Liver (tissue), 9 donors: ENCODE measurements around the gene TMEM184A. TPM values are rescaled to one million over a fixed set of nuclear protein-coding genes. Genes with fewer than 3 reads are reported as not detected.

Experiments
- DNase-seq: peaks from one replicate; pipeline ENCODE4 v3.0.0-alpha.2; 2017; ENCODE audit warnings: low spot score
- H3K27ac ChIP-seq, 2 donors: one replicate each; pipeline ENCODE4 v1.7.0; 2013; ENCODE audit warnings: inconsistent platforms in 2 of 2, low read length in 2 of 2, control low read depth in 1 of 2, low read depth in 1 of 2, mild to moderate bottlenecking in 1 of 2
- H3K27me3 ChIP-seq, 4 donors: one replicate each; pipeline versions ENCODE4 v1.6.1 to v1.7.0; 2013; ENCODE audit warnings: low read length in 3 of 4, inconsistent platforms in 1 of 4, mild to moderate bottlenecking in 1 of 4, moderate library complexity in 1 of 4; ENCODE audit not compliant: control insufficient read depth in 4 of 4, insufficient read depth in 4 of 4
- H3K36me3 ChIP-seq, 4 donors: one replicate each; pipeline versions ENCODE4 v1.6.1 to v1.7.0; 2013; ENCODE audit warnings: low read length in 3 of 4, mild to moderate bottlenecking in 3 of 4, low read depth in 1 of 4, moderate library complexity in 1 of 4; ENCODE audit not compliant: control insufficient read depth in 4 of 4, insufficient read depth in 3 of 4
- H3K4me1 ChIP-seq, 4 donors: one replicate each; pipeline versions ENCODE4 v1.6.1 to v1.7.0; 2013; ENCODE audit warnings: low read length in 3 of 4, mild to moderate bottlenecking in 3 of 4, moderate library complexity in 1 of 4; ENCODE audit not compliant: control insufficient read depth in 4 of 4, insufficient read depth in 4 of 4
- H3K4me3 ChIP-seq, 3 donors: one replicate each; pipeline versions ENCODE4 v1.6.1 to v1.7.0; 2013; ENCODE audit warnings: low read length in 3 of 3, control low read depth in 1 of 3, low read depth in 1 of 3, mild to moderate bottlenecking in 1 of 3
- H3K9ac ChIP-seq, 2 donors: one replicate each; pipeline ENCODE4 v1.7.0; 2013; ENCODE audit warnings: low read length in 2 of 2, mild to moderate bottlenecking in 2 of 2, moderate library complexity in 2 of 2, control low read depth in 1 of 2, low read depth in 1 of 2
- H3K9me3 ChIP-seq, 4 donors: one replicate each; pipeline versions ENCODE4 v1.6.1 to v1.7.0; 2013; ENCODE audit warnings: low read length in 3 of 4; ENCODE audit not compliant: control insufficient read depth in 4 of 4
- EGR1 ChIP-seq, 2 donors: IDR thresholded peaks; 2 replicates each; pipeline ENCODE4 v1.6.1; 2016 to 2018; ENCODE audit warnings: antibody characterized with exemption in 2 of 2, low read depth in 2 of 2
- FOXA1 ChIP-seq: IDR thresholded peaks from 2 replicates; pipeline ENCODE4 v1.6.1; 2016; ENCODE audit warnings: antibody characterized with exemption
- FOXA2 ChIP-seq: IDR thresholded peaks from 2 replicates; pipeline ENCODE4 v1.6.1; 2016; ENCODE audit warnings: antibody characterized with exemption
- HNF4A ChIP-seq, 2 donors: conservative IDR thresholded peaks; 2 replicates each; pipeline ENCODE4 v1.6.1; 2016; ENCODE audit warnings: antibody characterized with exemption in 2 of 2, mild to moderate bottlenecking in 2 of 2
- HNF4G ChIP-seq: IDR thresholded peaks from 2 replicates; pipeline ENCODE4 v1.6.1; 2016; ENCODE audit warnings: antibody characterized with exemption
- JUND ChIP-seq, 2 donors: IDR thresholded peaks; 2 replicates each; pipeline ENCODE4 v1.6.1; 2016; ENCODE audit warnings: antibody characterized with exemption in 2 of 2
- NR2F2 ChIP-seq: IDR thresholded peaks from 2 replicates; pipeline ENCODE4 v1.6.1; 2016; ENCODE audit warnings: antibody characterized with exemption
- RAD21 ChIP-seq, 2 donors: IDR thresholded peaks; 2 replicates each; pipeline ENCODE4 v1.6.1; 2016; ENCODE audit warnings: antibody characterized with exemption in 2 of 2, mild to moderate bottlenecking in 2 of 2
- RXRA ChIP-seq, 2 donors: IDR thresholded peaks; 2 replicates each; pipeline ENCODE4 v1.6.1; 2017 to 2018; ENCODE audit warnings: antibody characterized with exemption in 2 of 2, mild to moderate bottlenecking in 1 of 2
- TAF1 ChIP-seq: conservative IDR thresholded peaks from 2 replicates; pipeline ENCODE4 v1.6.1; 2016; ENCODE audit warnings: antibody characterized with exemption, mild to moderate bottlenecking
- YY1 ChIP-seq: IDR thresholded peaks from 2 replicates; pipeline ENCODE4 v1.6.1; 2016; ENCODE audit warnings: antibody characterized with exemption, mild to moderate bottlenecking
- WGBS: extraction: QIAGEN DNeasy Blood & Tissue Kit; methylation state at CpG from one replicate; pipeline ENCODE4 v1.1.7; 2013; 5-methylcytosine and 5-hydroxymethylcytosine counted together
- polyA plus RNA-seq, 2 donors: library from polyadenylated mRNA; stranded (reverse) in 1 of 2; unstranded in 1 of 2; fragments of 200-250 nt in 1 of 2; fragments of >200 nt in 1 of 2; fragmentation: Nextera tagmentation in 1 of 2; extraction: Ambion mirVana in 1 of 2; gene quantifications; one replicate each; pipeline versions ENCODE4 v1.2.1 to v1.2.3, GENCODE V29; 2013 to 2015
- total RNA-seq, 2 donors: library from RNA; depleted of rRNA; stranded (reverse); fragments of >200 nt; gene quantifications; one replicate each; pipeline ENCODE4 v1.2.3, GENCODE V29; 2014
- TF ChIP-seq, protein P1 (sequence below): IDR thresholded peaks from 2 replicates; pipeline ENCODE4 v1.6.1; 2016; ENCODE audit warnings: antibody characterized with exemption
- TF ChIP-seq, protein P2 (sequence below): IDR thresholded peaks from 2 replicates; pipeline ENCODE4 v1.6.1; 2016; ENCODE audit warnings: antibody characterized with exemption
- TF ChIP-seq, protein P3 (sequence below): fragments of 150-350 bp; IDR thresholded peaks from 2 replicates; pipeline ENCODE4 v1.5.1; 2017; ENCODE audit warnings: improper control_type of control experiment, low read depth, low read length; ENCODE audit not compliant: missing input control
- TF ChIP-seq, protein P4 (sequence below): IDR thresholded peaks from 2 replicates; pipeline ENCODE4 v1.6.1; 2016; ENCODE audit warnings: antibody characterized with exemption, mild to moderate bottlenecking
- TF ChIP-seq, protein P5 (sequence below): IDR thresholded peaks from 2 replicates; pipeline ENCODE4 v1.6.1; 2016; ENCODE audit warnings: antibody characterized with exemption
- donor health status: healthy.
- donor health status: healthy.
- donor health status: healthy.
- donor health status: healthy.
- donor health status: healthy.

The TMEM184A gene
- total and polyA plus RNA-seq, 4 donors: 1.6 to 12.6 (median 11.4) TPM

DNA sequence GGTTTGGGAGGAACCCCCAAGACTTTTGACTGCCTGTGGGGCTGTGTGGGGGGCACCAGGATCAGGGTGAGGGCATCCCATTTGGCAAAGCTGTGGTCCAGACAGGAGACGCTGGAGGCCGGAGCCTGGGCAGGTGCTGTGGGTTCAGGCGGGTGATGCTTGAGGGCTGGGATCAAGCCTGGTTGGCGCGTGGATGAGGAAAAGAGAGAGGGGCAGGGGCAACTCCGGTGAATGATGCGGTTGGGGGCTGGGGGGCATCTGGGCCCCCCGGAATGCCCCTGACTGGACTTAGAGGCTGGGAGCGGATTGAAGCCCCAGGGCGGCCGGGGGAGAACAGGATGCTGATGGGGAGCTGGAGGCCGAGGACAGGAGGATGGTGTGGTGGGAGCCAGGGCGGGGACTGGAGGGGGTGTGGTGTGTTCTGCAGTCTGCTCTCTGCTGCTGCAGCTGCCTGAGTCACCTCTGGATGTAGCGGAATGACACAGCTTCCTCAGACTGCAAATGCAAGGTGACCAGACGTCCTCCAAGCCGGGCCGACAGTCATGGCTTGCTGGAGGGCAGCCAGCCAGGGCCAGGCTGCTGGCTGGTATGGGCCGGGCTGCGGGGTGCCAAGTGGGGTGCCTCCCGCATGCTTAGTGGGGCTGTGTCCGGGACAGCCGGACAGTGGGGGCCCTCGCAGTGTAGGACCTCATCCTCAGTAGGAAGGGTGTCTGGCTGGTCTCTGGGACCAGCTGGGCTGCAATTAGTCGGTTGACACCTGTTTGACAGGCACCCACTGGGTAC lies 22.3 kb downstream of the TMEM184A start:
- H3K36me3 ChIP-seq: peaks cover 0 to 3% (median 0%) of the 10 kb centered on the region in 4 donors
- no peak overlapping the region for H3K9ac ChIP-seq
- whole genome bisulfite sequencing: 87% methylated on average over 24 of the region's 24 CpGs
- H3K4me3 ChIP-seq: no peak overlapping the region
- H3K27ac ChIP-seq: peak overlapping the region; percentile 92 to 96
- no peaks in the 10 kb centered on the region for H3K9me3 ChIP-seq
- H3K4me1 ChIP-seq: peaks cover 8 to 37% (median 28%) of the 10 kb centered on the region in 4 donors
- no peaks in the 10 kb centered on the region for H3K27me3 ChIP-seq
- no peak for DNase-seq
- no peak for TF ChIP-seq HNF4A (conservative IDR thresholded peaks at IDR 0.05)
- TF ChIP-seq TAF1: no peak
- TF ChIP-seq RXRA (IDR thresholded peaks at IDR 0.05): no peak
- no peak for TF ChIP-seq RAD21 (IDR thresholded peaks at IDR 0.05)
- TF ChIP-seq, protein P1, sequence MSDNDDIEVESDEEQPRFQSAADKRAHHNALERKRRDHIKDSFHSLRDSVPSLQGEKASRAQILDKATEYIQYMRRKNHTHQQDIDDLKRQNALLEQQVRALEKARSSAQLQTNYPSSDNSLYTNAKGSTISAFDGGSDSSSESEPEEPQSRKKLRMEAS: no peak
- TF ChIP-seq, protein P2, sequence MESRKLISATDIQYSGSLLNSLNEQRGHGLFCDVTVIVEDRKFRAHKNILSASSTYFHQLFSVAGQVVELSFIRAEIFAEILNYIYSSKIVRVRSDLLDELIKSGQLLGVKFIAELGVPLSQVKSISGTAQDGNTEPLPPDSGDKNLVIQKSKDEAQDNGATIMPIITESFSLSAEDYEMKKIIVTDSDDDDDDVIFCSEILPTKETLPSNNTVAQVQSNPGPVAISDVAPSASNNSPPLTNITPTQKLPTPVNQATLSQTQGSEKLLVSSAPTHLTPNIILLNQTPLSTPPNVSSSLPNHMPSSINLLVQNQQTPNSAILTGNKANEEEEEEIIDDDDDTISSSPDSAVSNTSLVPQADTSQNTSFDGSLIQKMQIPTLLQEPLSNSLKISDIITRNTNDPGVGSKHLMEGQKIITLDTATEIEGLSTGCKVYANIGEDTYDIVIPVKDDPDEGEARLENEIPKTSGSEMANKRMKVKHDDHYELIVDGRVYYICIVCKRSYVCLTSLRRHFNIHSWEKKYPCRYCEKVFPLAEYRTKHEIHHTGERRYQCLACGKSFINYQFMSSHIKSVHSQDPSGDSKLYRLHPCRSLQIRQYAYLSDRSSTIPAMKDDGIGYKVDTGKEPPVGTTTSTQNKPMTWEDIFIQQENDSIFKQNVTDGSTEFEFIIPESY: no peak
- TF ChIP-seq YY1: no peak
- TF ChIP-seq FOXA1: no peak
- no peak for TF ChIP-seq HNF4G
- no peak for TF ChIP-seq JUND (IDR thresholded peaks at IDR 0.05)
- no peak for TF ChIP-seq FOXA2
- TF ChIP-seq, protein P3, sequence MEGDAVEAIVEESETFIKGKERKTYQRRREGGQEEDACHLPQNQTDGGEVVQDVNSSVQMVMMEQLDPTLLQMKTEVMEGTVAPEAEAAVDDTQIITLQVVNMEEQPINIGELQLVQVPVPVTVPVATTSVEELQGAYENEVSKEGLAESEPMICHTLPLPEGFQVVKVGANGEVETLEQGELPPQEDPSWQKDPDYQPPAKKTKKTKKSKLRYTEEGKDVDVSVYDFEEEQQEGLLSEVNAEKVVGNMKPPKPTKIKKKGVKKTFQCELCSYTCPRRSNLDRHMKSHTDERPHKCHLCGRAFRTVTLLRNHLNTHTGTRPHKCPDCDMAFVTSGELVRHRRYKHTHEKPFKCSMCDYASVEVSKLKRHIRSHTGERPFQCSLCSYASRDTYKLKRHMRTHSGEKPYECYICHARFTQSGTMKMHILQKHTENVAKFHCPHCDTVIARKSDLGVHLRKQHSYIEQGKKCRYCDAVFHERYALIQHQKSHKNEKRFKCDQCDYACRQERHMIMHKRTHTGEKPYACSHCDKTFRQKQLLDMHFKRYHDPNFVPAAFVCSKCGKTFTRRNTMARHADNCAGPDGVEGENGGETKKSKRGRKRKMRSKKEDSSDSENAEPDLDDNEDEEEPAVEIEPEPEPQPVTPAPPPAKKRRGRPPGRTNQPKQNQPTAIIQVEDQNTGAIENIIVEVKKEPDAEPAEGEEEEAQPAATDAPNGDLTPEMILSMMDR: no peak
- TF ChIP-seq, protein P4, sequence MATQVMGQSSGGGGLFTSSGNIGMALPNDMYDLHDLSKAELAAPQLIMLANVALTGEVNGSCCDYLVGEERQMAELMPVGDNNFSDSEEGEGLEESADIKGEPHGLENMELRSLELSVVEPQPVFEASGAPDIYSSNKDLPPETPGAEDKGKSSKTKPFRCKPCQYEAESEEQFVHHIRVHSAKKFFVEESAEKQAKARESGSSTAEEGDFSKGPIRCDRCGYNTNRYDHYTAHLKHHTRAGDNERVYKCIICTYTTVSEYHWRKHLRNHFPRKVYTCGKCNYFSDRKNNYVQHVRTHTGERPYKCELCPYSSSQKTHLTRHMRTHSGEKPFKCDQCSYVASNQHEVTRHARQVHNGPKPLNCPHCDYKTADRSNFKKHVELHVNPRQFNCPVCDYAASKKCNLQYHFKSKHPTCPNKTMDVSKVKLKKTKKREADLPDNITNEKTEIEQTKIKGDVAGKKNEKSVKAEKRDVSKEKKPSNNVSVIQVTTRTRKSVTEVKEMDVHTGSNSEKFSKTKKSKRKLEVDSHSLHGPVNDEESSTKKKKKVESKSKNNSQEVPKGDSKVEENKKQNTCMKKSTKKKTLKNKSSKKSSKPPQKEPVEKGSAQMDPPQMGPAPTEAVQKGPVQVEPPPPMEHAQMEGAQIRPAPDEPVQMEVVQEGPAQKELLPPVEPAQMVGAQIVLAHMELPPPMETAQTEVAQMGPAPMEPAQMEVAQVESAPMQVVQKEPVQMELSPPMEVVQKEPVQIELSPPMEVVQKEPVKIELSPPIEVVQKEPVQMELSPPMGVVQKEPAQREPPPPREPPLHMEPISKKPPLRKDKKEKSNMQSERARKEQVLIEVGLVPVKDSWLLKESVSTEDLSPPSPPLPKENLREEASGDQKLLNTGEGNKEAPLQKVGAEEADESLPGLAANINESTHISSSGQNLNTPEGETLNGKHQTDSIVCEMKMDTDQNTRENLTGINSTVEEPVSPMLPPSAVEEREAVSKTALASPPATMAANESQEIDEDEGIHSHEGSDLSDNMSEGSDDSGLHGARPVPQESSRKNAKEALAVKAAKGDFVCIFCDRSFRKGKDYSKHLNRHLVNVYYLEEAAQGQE: no peak

DNA sequence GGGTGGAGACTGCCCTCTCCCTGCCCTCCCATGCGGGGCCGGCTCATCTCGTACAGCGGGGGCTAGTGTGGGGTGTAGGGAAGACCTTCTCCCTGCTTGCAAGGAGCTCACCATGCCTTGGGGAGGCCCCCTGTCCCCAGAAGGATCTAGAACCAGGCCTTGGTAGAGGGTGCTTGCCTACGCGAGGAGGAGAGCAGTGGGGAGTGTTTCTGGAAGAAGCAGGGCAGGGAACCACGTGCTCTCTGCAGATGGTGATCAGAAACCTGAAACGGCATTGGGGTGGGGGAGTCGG lies 22.8 kb downstream of the TMEM184A start:
- Histone ChIP-seq H3K27ac (peak overlapping the region; percentile 92 to 96), H3K9me3 (no peaks in the 10 kb centered on the region), H3K4me1 (peaks cover 8 to 37% (median 28%) of the 10 kb centered on the region in 4 donors), H3K36me3 (no peaks in the 10 kb centered on the region), H3K9ac (peak overlapping the region in 1 of 2 donors; percentile 65), H3K4me3 (peak overlapping the region in 1 of 3 donors; percentile 10), H3K27me3 (no peaks in the 10 kb centered on the region)
- no peak for DNase-seq
- WGBS: 69% methylated on average over 9 of the region's 9 CpGs
- TF ChIP-seq HNF4A (conservative IDR thresholded peaks at IDR 0.05): no peak
- TF ChIP-seq, protein P5, sequence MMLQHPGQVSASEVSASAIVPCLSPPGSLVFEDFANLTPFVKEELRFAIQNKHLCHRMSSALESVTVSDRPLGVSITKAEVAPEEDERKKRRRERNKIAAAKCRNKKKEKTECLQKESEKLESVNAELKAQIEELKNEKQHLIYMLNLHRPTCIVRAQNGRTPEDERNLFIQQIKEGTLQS: no peak
- TF ChIP-seq, protein P4: no peak
- TF ChIP-seq YY1: no peak
- no peak for TF ChIP-seq RXRA (IDR thresholded peaks at IDR 0.05)
- no peak for TF ChIP-seq NR2F2
- TF ChIP-seq EGR1 (IDR thresholded peaks at IDR 0.05; ENCODE audit: low read depth in 2 of 2): no peak
